Measurements from ENCODE around the gene NTRK3.

DNA sequence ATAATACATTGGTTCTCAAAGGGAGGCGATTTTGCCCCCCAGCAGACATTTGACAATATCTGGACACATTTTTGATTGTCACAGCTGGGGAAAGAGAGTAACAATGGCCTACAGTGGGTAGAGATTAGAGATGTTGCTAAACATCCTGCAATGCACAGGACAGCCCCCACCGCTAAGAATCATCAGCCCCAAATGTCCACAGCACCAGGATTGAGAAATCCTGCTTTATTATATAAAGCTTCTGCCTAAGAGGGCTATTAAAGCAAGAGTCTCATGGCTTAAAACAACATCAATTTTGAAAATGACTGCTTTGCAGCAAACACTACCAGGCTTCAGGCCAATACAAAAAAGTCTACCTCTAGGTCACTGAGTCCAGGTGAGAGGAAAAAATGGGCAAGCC lies 68.2 kb downstream of the NTRK3 start:
- TF ChIP-seq POLR2A (IDR thresholded peaks at IDR 0.05; ENCODE audit: low read length) (no peak), GATA1 (IDR thresholded peaks at IDR 0.05; ENCODE audit: low read depth, low read length) (no peak)

All from erythroblast (primary cell).